A549 (cell line): ENCODE measurements around the gene ENAH.

ENCODE experiments used
- ELK1 ChIP-seq: fragments of 150-350 bp; IDR thresholded peaks from 2 replicates; pipeline ENCODE4 v1.6.1; 2014; ENCODE audit warnings: low read depth, mild to moderate bottlenecking, low read length
- EP300 ChIP-seq, 2 experiments: fragments of >200 bp; sonication (Bioruptor Twin); formaldehyde crosslinking; IDR thresholded peaks; 2 replicates in 1 of 2; 3 replicates in 1 of 2; pipeline ENCODE4 v1.6.1; 2016 to 2017
- FOSL2 ChIP-seq, 2 experiments: fragments of 450-650 bp in 1 of 2; fragments of >200 bp in 1 of 2; sonication (Bioruptor Twin) in 1 of 2; formaldehyde crosslinking; IDR thresholded peaks; 2 replicates each; pipeline versions ENCODE4 v1.5.0 to v1.6.1; 2016 to 2020; ENCODE audit warnings: mild to moderate bottlenecking in 1 of 2, moderate library complexity in 1 of 2
- POLR2A ChIP-seq: IDR thresholded peaks from 2 replicates; pipeline ENCODE4 v1.6.1; 2012; ENCODE audit warnings: mild to moderate bottlenecking, low read length
- POLR2AphosphoS2 ChIP-seq: conservative IDR thresholded peaks from 2 replicates; pipeline ENCODE4 v1.6.1; 2012; ENCODE audit warnings: low read length, improper control_type of control experiment, inconsistent platforms
- RAD21 ChIP-seq, 2 experiments: fragments of >200 bp in 1 of 2; sonication (Bioruptor Twin) in 1 of 2; formaldehyde crosslinking in 1 of 2; IDR thresholded peaks in 1 of 2; conservative IDR thresholded peaks in 1 of 2; 2 replicates in 1 of 2; 3 replicates in 1 of 2; pipeline ENCODE4 v1.6.1; 2012 to 2018; ENCODE audit warnings: inconsistent platforms in 1 of 2
- SREBF2 ChIP-seq: fragments of 450-650 bp; IDR thresholded peaks from 2 replicates; pipeline ENCODE4 v1.6.1; 2014; ENCODE audit warnings: mild to moderate bottlenecking, moderate library complexity
- TF ChIP-seq, protein P1 (sequence below): fragments of >200 bp; sonication (Bioruptor Twin); formaldehyde crosslinking; IDR thresholded peaks from 3 replicates; pipeline ENCODE4 v1.5.1; 2016
- TF ChIP-seq, protein P2 (sequence below): fragments of 450-650 bp; IDR thresholded peaks from 2 replicates; pipeline ENCODE4 v1.6.1; 2014; ENCODE audit warnings: antibody characterized with exemption

DNA sequence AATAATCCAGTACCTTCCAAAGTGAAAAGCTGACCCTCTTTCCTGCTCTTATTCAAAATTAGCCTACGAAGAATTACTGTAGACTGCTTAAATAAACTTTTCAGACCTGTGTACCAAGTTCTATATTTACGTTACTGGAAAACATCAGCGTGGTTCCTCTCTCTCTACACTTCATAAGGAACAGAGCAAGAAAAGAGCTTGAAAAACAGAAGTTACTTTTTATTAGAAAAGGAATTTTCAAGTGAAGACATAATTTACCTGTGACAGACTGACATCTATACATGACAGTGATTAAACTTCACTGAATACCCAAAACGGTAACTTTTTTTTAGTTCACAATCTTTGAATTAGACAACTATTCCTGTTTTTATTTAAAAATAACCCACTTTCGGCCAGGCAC lies 2.7 kb downstream of the ENAH start:
- TF ChIP-seq SREBF2 (no peak), RAD21 (conservative IDR thresholded peaks at IDR 0.05 in 1 of 2, IDR thresholded peaks at IDR 0.05 in 1 of 2) (no peak), ELK1 (no peak), POLR2AphosphoS2 (no peak), EP300 (IDR thresholded peaks at IDR 0.05) (no peak), POLR2A (no peak), FOSL2 (IDR thresholded peaks at IDR 0.05) (no peak), FOSL2 (CRISPR knock-in tag; IDR thresholded peaks at IDR 0.05) (no peak)
- TF ChIP-seq, protein P1, sequence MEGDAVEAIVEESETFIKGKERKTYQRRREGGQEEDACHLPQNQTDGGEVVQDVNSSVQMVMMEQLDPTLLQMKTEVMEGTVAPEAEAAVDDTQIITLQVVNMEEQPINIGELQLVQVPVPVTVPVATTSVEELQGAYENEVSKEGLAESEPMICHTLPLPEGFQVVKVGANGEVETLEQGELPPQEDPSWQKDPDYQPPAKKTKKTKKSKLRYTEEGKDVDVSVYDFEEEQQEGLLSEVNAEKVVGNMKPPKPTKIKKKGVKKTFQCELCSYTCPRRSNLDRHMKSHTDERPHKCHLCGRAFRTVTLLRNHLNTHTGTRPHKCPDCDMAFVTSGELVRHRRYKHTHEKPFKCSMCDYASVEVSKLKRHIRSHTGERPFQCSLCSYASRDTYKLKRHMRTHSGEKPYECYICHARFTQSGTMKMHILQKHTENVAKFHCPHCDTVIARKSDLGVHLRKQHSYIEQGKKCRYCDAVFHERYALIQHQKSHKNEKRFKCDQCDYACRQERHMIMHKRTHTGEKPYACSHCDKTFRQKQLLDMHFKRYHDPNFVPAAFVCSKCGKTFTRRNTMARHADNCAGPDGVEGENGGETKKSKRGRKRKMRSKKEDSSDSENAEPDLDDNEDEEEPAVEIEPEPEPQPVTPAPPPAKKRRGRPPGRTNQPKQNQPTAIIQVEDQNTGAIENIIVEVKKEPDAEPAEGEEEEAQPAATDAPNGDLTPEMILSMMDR, result no peak
- TF ChIP-seq, protein P2, sequence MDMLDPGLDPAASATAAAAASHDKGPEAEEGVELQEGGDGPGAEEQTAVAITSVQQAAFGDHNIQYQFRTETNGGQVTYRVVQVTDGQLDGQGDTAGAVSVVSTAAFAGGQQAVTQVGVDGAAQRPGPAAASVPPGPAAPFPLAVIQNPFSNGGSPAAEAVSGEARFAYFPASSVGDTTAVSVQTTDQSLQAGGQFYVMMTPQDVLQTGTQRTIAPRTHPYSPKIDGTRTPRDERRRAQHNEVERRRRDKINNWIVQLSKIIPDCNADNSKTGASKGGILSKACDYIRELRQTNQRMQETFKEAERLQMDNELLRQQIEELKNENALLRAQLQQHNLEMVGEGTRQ, result no peak
